ENCODE data around the gene SLC7A14. TPM values are rescaled to one million over a fixed set of nuclear protein-coding genes. Genes with fewer than 3 reads are reported as not detected.
A peak's percentile ranks its signal among the peaks of the same experiment; 100 is the strongest.

The SLC7A14 gene
- total RNA-seq, 8 experiments from 2014 or later, result 0.22 to 39.5 (median 3.6) TPM

GRCh38 chr3:170421111-170421641, 164.7 kb downstream of the SLC7A14 start:
- Histone ChIP-seq H3K4me1 (replicated peaks in 1 of 2) (peaks cover 7 to 18% of the 10 kb centered on the region in 2 donors), H3K27ac (no peak overlapping the region), H3K4me3 (no peak overlapping the region)
- WGBS, 10 experiments, result 0 to 62% (median 29%) methylated on average over 1 to 9 of the region's 12 CpGs; no CpG with 5 or more reads in 4 of the 10 experiments
- in situ Hi-C loops (cut with MboI; ENCODE audit: low pct_unique_long_range_greater_than_20kb in 2 of 9, low sequenced_read_pairs in 9 of 9, unreplicated experiment in 9 of 9), result loop anchor here in 6 of 9 experiments (10.0 to 25.0 kb wide), 2 partner anchors 391 to 394 kb away; no protein-coding TSS in a partner anchor
- peak in 2 of 8 experiments; percentile 1 to 2 for ATAC-seq (replicated peaks in 6 of 8)

DNA sequence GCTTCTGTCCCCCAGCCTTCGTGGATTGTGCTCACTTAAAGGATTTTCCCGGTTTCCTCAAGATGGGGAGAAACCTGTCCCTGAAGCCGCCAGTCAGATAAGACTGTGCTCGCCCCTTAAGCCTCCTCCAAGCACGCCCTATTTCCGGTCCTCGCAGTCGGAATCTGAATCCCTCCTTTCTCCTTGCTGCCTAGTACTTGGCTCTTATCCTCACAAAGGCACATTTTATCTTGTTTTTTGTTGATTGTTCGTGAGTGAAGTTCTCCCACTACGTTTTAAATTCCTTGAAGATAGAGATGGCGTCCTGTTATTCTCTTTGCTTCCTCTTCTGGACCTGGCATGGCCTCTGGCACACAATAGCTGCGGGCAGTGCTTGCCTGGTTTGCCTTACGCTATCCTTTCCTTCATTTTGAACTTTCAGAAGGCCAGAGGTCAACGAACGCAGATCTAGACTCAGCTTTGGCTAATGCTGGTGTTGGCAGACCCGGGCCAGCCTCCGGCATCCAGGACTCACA, 165.5 kb downstream of the SLC7A14 start:
- 6 to 100% (median 60%) methylated on average over 2 to 13 of the region's 17 CpGs; no CpG with 5 or more reads in 1 of the 10 experiments for WGBS, 10 experiments
- in situ Hi-C loops (cut with MboI; ENCODE audit: low pct_unique_long_range_greater_than_20kb in 2 of 9, low sequenced_read_pairs in 9 of 9, unreplicated experiment in 9 of 9), result loop anchor here in 6 of 9 experiments (10.0 to 25.0 kb wide), 2 partner anchors 392 to 394 kb away; no protein-coding TSS in a partner anchor
- peak in 3 of 8 experiments; percentile 28 to 45 (median 36) for ATAC-seq (replicated peaks in 6 of 8)
- no peak overlapping the region for H3K27ac ChIP-seq
- H3K4me1 ChIP-seq (replicated peaks in 1 of 2), result peaks cover 0 to 10% of the 10 kb centered on the region in 2 donors
- peak overlapping the region; percentile 35 to 54 (median 38) for H3K4me3 ChIP-seq

- ATAC-seq (replicated peaks in 6 of 8), result peak; percentile 55 to 80 (median 74)
- peak overlapping the region; percentile 35 to 54 (median 38) for H3K4me3 ChIP-seq
- 0 to 14% methylated on average over 2 to 21 of the region's 58 CpGs; no CpG with 5 or more reads in 8 of the 10 experiments for WGBS, 10 experiments
- no peak overlapping the region for H3K27ac ChIP-seq
- peaks cover 0 to 6% of the 10 kb centered on the region in 2 donors for H3K4me1 ChIP-seq (replicated peaks in 1 of 2)
- in situ Hi-C loops (cut with MboI; ENCODE audit: low pct_unique_long_range_greater_than_20kb in 2 of 9, low sequenced_read_pairs in 9 of 9, unreplicated experiment in 9 of 9), result loop anchor here (10.0 to 25.0 kb wide), 3 partner anchors 385 to 395 kb away; no protein-coding TSS in a partner anchor
These were observed 166.3 kb downstream of the SLC7A14 start for GRCh38 chr3:170419557-170420087.

GRCh38 chr3:170418422-170419398, 167.2 kb downstream of the SLC7A14 start, which contains the start of gene CLDN11:
Gene CLDN11 (plus strand): TSS chr3:170418868. CDS start chr3:170419067, 199 bp downstream.
- peaks cover 0 to 6% of the 10 kb centered on the region in 2 donors for H3K4me1 ChIP-seq (replicated peaks in 1 of 2)
- WGBS, 10 experiments, result 0 to 6% (median 3%) methylated on average over 2 to 18 of the region's 79 CpGs; no CpG with 5 or more reads in 6 of the 10 experiments
- peak; percentile 43 to 91 (median 82) for ATAC-seq (replicated peaks in 6 of 8)
- in situ Hi-C loops (cut with MboI; ENCODE audit: low pct_unique_long_range_greater_than_20kb in 2 of 9, low sequenced_read_pairs in 9 of 9, unreplicated experiment in 9 of 9), result loop anchor here in 8 of 9 experiments (10.0 to 25.0 kb wide), 3 partner anchors 386 to 396 kb away; no protein-coding TSS in a partner anchor
- peak within 1 kb of the TSS; percentile 35 to 54 (median 38) for H3K4me3 ChIP-seq
- no peak within 1 kb of the TSS for H3K27ac ChIP-seq

GRCh38 chr3:170417090-170417489, 168.8 kb downstream of the SLC7A14 start:
- Histone ChIP-seq H3K4me3 (no peak overlapping the region), H3K27ac (no peak overlapping the region), H3K4me1 (replicated peaks in 1 of 2) (peaks cover 0 to 6% of the 10 kb centered on the region in 2 donors)
- in situ Hi-C loops (cut with MboI; ENCODE audit: low pct_unique_long_range_greater_than_20kb in 2 of 9, low sequenced_read_pairs in 9 of 9, unreplicated experiment in 9 of 9), result loop anchor here in 8 of 9 experiments (10.0 to 25.0 kb wide), 3 partner anchors 388 to 398 kb away; no protein-coding TSS in a partner anchor
- 56 to 100% (median 100%) methylated on average over 1 of the region's 1 CpG; no CpG with 5 or more reads in 3 of the 10 experiments for WGBS, 10 experiments
- no peak for ATAC-seq (replicated peaks in 6 of 8)

DNA sequence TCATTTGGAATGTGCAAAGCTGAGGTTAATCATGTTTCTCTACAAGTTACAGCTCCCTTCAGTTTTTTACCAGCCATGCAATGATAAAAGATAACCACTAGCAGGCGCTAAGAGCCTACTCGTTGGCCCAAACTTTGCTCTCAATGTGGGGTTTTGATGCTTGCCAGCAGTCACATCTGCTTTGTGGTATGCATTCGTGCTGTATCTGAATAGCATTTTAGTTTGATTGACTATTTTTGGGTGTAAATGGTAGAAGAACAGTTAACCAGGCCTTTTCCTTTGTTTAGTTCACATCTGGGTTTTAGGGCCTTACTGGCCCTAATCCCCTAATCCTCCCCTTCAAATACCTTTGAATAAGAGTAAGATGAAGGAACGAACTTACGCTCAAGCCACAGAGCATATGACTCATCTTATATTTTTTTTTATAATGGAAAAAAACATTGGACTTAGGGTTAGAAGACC, 171.6 kb downstream of the SLC7A14 start:
- Histone ChIP-seq H3K4me3 (no peak overlapping the region), H3K27ac (no peak overlapping the region), H3K4me1 (replicated peaks in 1 of 2) (no peaks in the 10 kb centered on the region)
- WGBS, 10 experiments, result 0 to 100% (median 13%) methylated on average over 1 to 5 of the region's 5 CpGs
- in situ Hi-C loops (cut with MboI; ENCODE audit: low pct_unique_long_range_greater_than_20kb in 2 of 9, low sequenced_read_pairs in 9 of 9, unreplicated experiment in 9 of 9), result loop anchor here in 8 of 9 experiments (10.0 to 25.0 kb wide), 3 partner anchors 391 to 401 kb away; no protein-coding TSS in a partner anchor
- peak in 6 of 8 experiments; percentile 17 to 66 (median 57) for ATAC-seq (replicated peaks in 6 of 8)

DNA sequence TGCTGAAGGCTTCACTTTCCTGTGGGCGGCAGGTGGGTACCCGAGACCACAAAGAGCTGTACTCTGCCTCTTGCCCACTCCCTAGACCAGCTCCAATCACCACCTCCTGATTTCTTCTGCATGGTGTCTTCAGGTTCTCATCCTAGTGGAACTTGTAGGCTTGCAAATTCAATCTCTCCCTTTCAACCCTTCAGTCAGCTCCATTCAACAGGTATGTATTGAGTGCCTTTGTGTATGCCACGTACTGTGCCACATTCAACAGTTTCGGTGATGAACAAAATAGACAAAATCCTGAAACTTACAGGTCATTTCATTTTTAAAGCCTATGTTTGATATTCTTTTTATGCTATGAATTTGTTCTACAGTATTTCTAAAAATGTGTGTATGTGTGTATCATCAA, 172.6 kb downstream of the SLC7A14 start:
- no peak overlapping the region for H3K27ac ChIP-seq
- no peaks in the 10 kb centered on the region for H3K4me1 ChIP-seq (replicated peaks in 1 of 2)
- no peak for ATAC-seq (replicated peaks in 6 of 8)
- in situ Hi-C loops (cut with MboI; ENCODE audit: low pct_unique_long_range_greater_than_20kb in 2 of 9, low sequenced_read_pairs in 9 of 9, unreplicated experiment in 9 of 9), result loop anchor here in 8 of 9 experiments (10.0 to 25.0 kb wide), 3 partner anchors 392 to 402 kb away; no protein-coding TSS in a partner anchor
- no peak overlapping the region for H3K4me3 ChIP-seq
- 90 to 100% (median 100%) methylated on average over 1 to 3 of the region's 4 CpGs; no CpG with 5 or more reads in 3 of the 10 experiments for whole genome bisulfite sequencing, 10 experiments

GRCh38 chr3:170410428-170411029, 175.3 kb downstream of the SLC7A14 start:
- Histone ChIP-seq H3K27ac (no peak overlapping the region), H3K4me1 (replicated peaks in 1 of 2) (no peaks in the 10 kb centered on the region), H3K4me3 (no peak overlapping the region)
- no peak for ATAC-seq (replicated peaks in 6 of 8)
- in situ Hi-C loops (cut with MboI; ENCODE audit: low pct_unique_long_range_greater_than_20kb in 2 of 9, low sequenced_read_pairs in 9 of 9, unreplicated experiment in 9 of 9), result loop anchor here in 8 of 9 experiments (10.0 to 25.0 kb wide), 3 partner anchors 394 to 404 kb away; no protein-coding TSS in a partner anchor
- 35 to 74% (median 50%) methylated on average over 1 to 4 of the region's 4 CpGs for WGBS, 10 experiments

Other genes starting within 250 kb of the SLC7A14 start
- 100 to 1,000 TPM in 1 of 8 experiments, 10 to 100 TPM in 7; 36.3 to 132 (median 58.3) TPM for gene SKIL, start 228.4 kb downstream of the SLC7A14 start, total RNA-seq
- 10 to 100 TPM in 4 of 8 experiments, 1 to 10 TPM in 4; 1.7 to 90.1 (median 14.6) TPM for gene CLDN11, start 167.2 kb downstream of the SLC7A14 start, total RNA-seq

All from motor neuron (in vitro differentiated cells).